ENCODE measurements around the gene CT47B1. TPM values are rescaled to one million over a fixed set of nuclear protein-coding genes. Genes with fewer than 3 reads are reported as not detected.

CT47B1 gene
- total and polyA plus RNA-seq, 10 of the 15 experiments (the other 5 are each of a cell fraction or from before 2014, with no cell fraction given) = not detected

GRCh38 chrX:120874678-120875557 lies 748 bp downstream of the CT47B1 start (continued):
- no peak for TF ChIP-seq ZBTB40 (IDR thresholded peaks at IDR 0.05; ENCODE audit: borderline replicate concordance)
- TF ChIP-seq FOS (IDR thresholded peaks at IDR 0.05; ENCODE audit: borderline replicate concordance, extremely low read depth, insufficient read length) = no peak

- no peaks in the 10 kb centered on the region for H3K36me3 ChIP-seq (ENCODE audit: control insufficient read depth in 2 of 2, insufficient read depth in 2 of 2, low read length in 1 of 2)
- FAIRE-seq (no peak), ATAC-seq (no peak), DNase-seq (ENCODE audit: low read depth, low spot score) (no peak)
- RAD21 ChIA-PET (ENCODE audit: unreplicated experiment) = no interaction called here
- in situ Hi-C loops (cut with MboI) = no loop called here
- no peak for TF ChIP-seq RCOR1 (conservative IDR thresholded peaks at IDR 0.05; ENCODE audit: low read depth, low read length)
- TF ChIP-seq, protein P1, sequence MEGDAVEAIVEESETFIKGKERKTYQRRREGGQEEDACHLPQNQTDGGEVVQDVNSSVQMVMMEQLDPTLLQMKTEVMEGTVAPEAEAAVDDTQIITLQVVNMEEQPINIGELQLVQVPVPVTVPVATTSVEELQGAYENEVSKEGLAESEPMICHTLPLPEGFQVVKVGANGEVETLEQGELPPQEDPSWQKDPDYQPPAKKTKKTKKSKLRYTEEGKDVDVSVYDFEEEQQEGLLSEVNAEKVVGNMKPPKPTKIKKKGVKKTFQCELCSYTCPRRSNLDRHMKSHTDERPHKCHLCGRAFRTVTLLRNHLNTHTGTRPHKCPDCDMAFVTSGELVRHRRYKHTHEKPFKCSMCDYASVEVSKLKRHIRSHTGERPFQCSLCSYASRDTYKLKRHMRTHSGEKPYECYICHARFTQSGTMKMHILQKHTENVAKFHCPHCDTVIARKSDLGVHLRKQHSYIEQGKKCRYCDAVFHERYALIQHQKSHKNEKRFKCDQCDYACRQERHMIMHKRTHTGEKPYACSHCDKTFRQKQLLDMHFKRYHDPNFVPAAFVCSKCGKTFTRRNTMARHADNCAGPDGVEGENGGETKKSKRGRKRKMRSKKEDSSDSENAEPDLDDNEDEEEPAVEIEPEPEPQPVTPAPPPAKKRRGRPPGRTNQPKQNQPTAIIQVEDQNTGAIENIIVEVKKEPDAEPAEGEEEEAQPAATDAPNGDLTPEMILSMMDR (IDR thresholded peaks at IDR 0.05 in 2 of 3, conservative IDR thresholded peaks at IDR 0.05 in 1 of 3; ENCODE audit: control insufficient read depth in 2 of 3, extremely low read depth in 1 of 3, insufficient read depth in 1 of 3, low read depth in 3 of 3, low read length in 3 of 3) = peak in 1 of 3 experiments; percentile 13; a peak in 1 of 6 replicates
- TF ChIP-seq ESRRA (IDR thresholded peaks at IDR 0.05; ENCODE audit: low read length) = no peak
- no peak for TF ChIP-seq SREBF2 (IDR thresholded peaks at IDR 0.05; ENCODE audit: low read length)
- no peak for TF ChIP-seq MXI1 (IDR thresholded peaks at IDR 0.05; ENCODE audit: low read depth, low read length)
- intact Hi-C loops (cut with micrococcal nuclease; ENCODE audit: unreplicated experiment) = no loop called here
- H3K4me1 ChIP-seq (ENCODE audit: control insufficient read depth, insufficient read depth, low read length) = no peaks in the 10 kb centered on the region
- H3K27ac ChIP-seq (ENCODE audit: control insufficient read depth, insufficient read depth) = no peak overlapping the region
- no TSS peak for BruUV-seq (replicated peaks)
- 10% methylated on average over 4 of the region's 4 CpGs for WGBS (ENCODE audit: insufficient coverage, insufficient replicate concordance, low lambda C conversion rate, missing lambda C conversion rate)
- H3K27me3 ChIP-seq (replicated peaks in 1 of 2; ENCODE audit: control insufficient read depth in 2 of 2, insufficient read depth in 2 of 2, low read length in 1 of 2) = no peaks in the 10 kb centered on the region
- H3K9me3 ChIP-seq (replicated peaks; ENCODE audit: control insufficient read depth, insufficient read depth, low read length) = no peaks in the 10 kb centered on the region
- SMC1A ChIA-PET (ENCODE audit: uncharacterized antibody, unreplicated experiment) = interaction anchor here (0.6 kb wide), 1 partner anchor 941 kb away, joined by 3 read pairs; no protein-coding TSS in a partner anchor
- no peak overlapping the region for H3K4me2 ChIP-seq (ENCODE audit: control insufficient read depth, insufficient read depth)
- H3K9ac ChIP-seq (ENCODE audit: control insufficient read depth, insufficient read depth, low read length) = no peak overlapping the region
- POLR2A ChIA-PET = no interaction called here
- CTCF ChIA-PET = no interaction called here
- H3K79me2 ChIP-seq (ENCODE audit: control insufficient read depth, insufficient read depth, low read length) = no peaks in the 10 kb centered on the region
- no peak overlapping the region for H2AFZ ChIP-seq (ENCODE audit: control insufficient read depth, low read depth, low read length)
- no peak overlapping the region for H3K4me3 ChIP-seq
- no peaks in the 10 kb centered on the region for H4K20me1 ChIP-seq (ENCODE audit: control insufficient read depth, insufficient read depth)
Measured at GRCh38 chrX:120857240-120857639, 18.4 kb downstream of the CT47B1 start.

Measured in GM12878 (cell line).